Right ventricle myocardium inferior (tissue), 1 donor: ENCODE results near the gene COL27A1. TPM values are rescaled to one million over a fixed set of nuclear protein-coding genes. Genes with fewer than 3 reads are reported as not detected.
A peak's percentile ranks its signal among the peaks of the same experiment; 100 is the strongest.

Source experiments
- ATAC-seq: fragments of 200-7000 bp; cut with Tn5 transposase; one replicate; pipeline ENCODE4 v1.9.1; 2020; ENCODE audit warnings: mild to moderate bottlenecking, moderate library complexity
- DNase-seq: peaks from one replicate; pipeline ENCODE4 v3.0.0; 2021; ENCODE audit errors: missing footprints
- intact Hi-C: fragments of 100-400 bp; cut with DNase I; formaldehyde crosslinking; loops from one replicate; pipeline ENCODE4 v1.11.0; 2022
- total RNA-seq: library from RNA; stranded (reverse); fragmentation: NEBNext Ultra II Directional; extraction: Animal tissue kit (Norgen Biotek cat#: 25700); gene quantifications from one replicate; pipeline ENCODE4 v1.2.1, GENCODE V29; 2021
- donor health status: DM: no; HTN: yes; CAD: no; lungs with severe emphysema.

The COL27A1 gene
- total RNA-seq, 1 donor from 2014 or later = 9.8 TPM

DNA sequence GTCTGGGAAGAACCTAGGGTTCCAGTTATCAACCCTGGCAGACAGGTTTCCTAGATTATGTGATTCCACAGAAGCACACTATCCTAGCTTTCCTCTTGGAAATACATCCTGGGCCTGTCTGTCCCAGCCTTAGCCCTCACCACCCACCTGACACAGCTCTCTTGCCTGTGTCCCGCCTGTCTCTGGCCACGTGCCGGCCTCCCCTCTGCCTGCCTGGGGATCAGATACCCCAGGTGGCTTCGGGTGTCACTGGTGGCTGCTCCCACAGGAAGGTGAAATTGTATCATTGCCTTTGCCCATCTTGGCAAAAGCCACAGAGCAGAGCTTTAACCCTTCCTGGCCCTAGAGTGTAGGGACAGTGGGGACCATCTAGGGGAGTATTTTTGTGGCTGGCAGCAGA is 6.2 kb downstream of the COL27A1 start:
- DNase-seq (no peak), ATAC-seq (no peak)
- intact Hi-C loops = no loop called here

DNA sequence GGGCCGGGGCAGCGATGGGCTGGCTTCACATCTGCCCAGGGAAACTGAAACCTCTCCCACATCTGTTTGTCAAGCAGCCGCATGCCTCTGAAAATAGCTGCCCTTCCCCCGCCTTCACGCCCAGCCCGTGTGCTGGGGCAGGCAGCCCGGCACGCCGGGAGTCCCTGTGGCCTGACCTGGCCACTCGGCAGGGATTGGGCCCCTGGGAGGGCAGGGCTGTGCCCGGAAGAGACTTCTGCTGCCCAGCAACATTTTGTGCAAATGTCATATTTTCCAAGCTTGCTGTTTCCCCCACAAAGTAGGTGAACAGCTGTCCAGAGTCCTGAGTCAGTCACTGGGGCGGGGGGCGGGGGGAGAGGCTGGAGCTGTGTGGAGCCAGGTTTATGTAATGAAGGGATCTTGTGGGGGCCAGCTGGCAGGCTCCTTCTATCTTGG is 8.2 kb downstream of the COL27A1 start:
- peak; percentile 82 for ATAC-seq
- no peak for DNase-seq
- intact Hi-C loops = no loop called here

DNA sequence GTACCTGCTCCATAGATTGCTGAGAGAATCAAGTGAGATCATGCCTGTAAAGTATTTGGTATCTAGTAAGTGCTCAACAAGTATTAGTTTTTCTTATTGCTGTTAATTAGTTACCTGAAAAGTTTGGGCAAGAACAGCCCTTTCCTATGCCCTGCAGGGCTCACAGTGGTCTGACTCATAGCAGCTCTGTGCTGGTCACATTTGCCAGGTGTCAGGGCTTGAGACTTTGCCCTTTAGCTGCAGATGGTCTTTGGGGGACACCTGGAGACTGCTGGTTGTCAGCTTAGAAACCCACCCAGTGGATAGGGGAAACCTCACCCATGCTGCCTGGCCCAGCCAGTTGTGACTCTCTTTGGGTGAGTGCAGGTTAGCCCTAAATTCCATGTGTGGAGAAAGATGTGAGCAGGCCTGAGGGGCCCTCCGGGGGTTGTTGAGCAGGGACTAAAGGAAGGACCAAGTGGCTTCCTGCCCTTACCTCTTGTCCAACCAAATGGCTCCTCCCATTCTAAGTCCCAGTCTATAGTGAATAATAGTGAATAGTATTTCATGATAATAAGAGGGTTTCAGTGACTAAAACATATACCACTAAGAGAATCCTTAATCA is 9.0 kb downstream of the COL27A1 start:
- no peak for ATAC-seq
- no peak for DNase-seq
- intact Hi-C loops = no loop called here

DNA sequence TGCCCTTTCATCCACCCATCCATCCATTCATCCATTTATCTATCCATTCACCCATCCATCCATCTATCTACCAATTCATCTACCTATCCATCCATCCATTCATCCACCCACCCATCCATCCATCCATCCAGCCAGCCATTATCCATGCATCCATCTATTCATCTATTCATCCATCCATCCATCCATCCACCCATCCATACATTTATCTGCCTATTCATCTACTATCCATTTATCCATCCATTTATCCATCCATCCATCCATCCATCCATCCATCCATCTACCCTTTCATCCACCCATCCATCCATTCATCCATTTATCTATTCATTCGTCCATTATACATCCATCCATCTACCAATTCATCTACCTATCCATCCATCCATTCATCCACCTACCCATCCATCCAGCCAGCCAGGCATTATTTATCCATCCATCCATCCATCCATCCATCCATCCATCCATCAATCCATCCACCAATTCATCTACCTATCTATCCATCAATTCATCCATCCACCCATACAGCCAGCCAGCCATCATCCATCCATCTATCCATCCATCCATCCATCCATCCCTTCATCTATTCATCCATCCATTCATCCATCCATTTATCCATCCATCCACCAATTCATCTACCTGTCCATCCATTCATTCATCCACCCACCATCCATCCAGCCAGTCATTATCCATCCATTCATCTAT is 10.2 kb downstream of the COL27A1 start:
- intact Hi-C loops = no loop called here
- no peak for ATAC-seq
- no peak for DNase-seq

DNA sequence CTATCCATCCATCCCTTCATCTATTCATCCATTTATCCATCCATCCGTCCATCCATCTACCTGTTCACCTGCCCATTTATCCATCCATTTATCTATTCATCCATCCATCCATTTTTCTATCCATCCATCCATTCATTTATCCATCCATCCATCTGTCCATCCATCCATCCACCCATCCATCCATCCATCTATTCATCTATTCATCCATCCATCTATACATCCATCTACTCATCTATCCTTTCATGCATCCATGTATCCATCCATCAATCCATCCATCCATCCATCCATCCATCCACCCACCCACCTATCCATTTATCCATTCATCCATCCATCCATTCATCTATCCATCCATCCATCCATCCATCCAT is 10.8 kb downstream of the COL27A1 start:
- intact Hi-C loops = no loop called here
- ATAC-seq = no peak
- no peak for DNase-seq

DNA sequence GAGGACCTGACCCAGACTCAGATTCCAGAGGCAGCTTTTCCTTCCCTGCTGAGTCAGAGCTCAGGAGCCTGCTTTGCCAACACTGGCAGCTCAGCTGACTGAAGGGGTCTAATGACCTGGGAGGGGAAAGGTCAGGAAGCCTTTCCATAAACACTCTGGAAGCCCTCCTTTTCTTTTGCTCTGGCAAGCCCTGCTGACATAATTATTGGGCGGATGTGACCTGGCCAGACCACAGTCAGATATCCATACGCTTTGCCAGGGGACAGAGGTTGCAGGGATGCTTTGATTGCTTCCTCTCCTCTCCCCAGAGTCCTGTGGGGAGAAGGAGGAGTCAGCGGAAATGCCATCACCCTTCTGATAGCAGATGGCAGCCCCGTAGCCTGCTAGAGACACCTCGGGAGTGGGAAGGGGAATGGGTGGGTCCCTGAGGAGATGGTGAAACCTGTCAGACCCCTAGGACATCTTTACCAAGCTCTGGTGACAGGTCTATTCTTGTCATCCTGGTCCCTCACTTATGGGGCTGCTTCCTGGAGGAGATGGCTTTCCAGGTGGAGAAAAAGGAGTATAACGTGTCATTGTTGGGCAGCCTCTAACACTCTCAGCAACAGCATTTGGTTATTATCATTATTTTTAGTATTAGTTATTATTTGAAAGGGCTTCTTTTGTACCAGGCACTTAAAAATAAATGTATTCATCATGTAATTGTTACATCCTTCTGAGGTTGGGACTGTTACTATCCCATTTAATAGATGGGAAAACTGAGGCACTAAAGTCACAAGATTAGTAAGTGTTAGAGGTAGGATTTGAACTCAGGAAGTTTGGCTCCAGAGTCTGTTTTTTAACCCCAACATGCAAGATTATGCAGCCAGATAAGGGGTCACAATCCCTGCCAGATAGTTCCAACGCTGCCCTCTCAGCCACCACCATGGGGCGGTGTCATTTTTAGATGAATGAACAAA is 11.6 kb downstream of the COL27A1 start:
- no peak for ATAC-seq
- intact Hi-C loops = no loop called here
- no peak for DNase-seq

DNA sequence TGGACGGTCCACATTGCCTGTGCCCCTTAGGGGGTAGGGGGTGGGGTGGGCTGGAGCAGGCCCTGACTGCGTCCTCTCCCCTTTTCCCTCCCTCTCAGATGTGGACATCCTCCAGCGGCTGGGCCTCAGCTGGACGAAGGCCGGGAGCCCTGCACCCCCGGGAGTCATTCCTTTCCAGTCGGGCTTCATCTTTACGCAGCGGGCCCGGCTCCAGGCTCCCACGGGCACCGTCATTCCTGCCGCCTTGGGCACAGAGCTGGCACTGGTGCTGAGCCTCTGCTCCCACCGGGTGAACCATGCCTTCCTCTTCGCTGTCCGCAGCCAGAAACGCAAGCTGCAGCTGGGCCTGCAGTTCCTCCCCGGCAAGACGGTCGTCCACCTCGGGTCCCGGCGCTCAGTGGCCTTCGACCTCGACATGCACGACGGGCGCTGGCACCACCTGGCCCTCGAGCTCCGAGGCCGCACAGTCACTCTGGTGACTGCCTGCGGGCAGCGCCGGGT is 12.3 kb downstream of the COL27A1 start:
- no peak for ATAC-seq
- DNase-seq = no peak
- intact Hi-C loops = no loop called here

DNA sequence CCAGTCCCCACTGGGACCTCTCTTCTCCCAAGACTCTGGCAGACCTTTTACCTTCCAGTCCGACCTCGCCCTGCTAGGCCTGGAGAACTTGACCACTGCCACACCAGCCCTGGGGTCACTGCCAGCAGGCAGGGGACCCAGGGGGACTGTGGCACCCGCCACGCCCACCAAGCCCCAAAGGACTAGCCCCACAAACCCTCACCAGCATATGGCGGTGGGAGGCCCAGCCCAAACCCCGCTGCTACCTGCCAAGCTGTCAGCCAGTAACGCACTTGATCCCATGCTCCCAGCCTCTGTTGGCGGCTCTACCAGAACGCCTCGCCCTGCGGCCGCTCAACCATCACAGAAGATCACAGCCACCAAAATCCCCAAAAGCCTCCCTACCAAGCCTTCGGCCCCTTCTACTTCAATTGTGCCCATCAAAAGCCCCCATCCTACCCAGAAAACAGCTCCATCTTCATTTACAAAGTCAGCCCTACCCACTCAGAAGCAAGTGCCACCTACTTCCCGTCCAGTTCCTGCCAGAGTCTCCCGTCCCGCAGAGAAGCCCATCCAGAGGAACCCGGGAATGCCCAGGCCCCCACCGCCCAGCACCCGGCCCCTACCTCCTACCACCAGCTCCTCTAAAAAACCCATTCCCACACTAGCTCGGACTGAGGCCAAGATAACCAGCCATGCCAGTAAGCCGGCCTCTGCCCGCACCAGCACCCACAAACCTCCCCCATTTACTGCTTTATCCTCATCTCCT is 13.1 kb downstream of the COL27A1 start:
- intact Hi-C loops = no loop called here
- no peak for DNase-seq
- no peak for ATAC-seq

DNA sequence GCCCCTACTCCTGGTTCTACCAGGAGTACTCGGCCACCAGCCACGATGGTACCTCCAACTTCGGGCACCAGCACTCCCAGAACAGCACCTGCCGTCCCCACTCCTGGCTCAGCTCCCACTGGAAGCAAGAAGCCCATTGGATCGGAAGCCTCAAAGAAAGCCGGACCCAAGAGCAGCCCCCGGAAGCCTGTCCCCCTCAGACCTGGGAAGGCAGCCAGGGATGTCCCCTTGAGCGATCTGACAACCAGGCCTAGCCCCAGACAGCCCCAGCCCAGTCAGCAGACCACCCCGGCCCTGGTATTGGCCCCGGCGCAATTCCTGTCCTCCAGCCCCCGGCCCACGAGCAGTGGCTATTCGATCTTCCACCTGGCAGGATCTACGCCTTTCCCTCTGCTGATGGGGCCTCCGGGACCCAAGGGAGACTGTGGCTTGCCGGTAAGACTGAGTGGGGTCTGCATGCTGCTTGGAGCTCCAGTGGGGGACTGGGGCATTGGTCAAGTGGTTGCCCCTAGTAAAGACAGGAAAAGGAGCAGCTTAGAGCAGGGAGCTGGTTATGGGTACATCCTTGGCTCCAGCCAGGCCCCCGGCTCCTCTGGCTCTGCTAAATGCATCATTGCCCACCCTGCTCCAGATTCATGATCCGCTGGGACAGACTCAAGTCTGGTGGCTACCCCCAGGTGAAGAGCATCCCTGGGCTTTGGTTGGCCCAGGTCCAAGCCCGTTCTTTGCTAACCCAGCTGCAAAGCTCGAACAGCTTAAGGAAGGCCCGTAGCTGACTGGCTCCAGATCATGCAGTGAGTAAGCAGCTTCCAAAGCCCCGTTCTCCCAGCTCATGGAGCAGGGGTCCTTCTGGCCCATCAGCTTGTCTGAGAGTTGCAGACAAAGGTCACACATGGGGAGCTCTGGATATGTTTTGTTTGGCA is 14.0 kb downstream of the COL27A1 start:
- ATAC-seq = no peak
- DNase-seq = no peak
- intact Hi-C loops = no loop called here

DNA sequence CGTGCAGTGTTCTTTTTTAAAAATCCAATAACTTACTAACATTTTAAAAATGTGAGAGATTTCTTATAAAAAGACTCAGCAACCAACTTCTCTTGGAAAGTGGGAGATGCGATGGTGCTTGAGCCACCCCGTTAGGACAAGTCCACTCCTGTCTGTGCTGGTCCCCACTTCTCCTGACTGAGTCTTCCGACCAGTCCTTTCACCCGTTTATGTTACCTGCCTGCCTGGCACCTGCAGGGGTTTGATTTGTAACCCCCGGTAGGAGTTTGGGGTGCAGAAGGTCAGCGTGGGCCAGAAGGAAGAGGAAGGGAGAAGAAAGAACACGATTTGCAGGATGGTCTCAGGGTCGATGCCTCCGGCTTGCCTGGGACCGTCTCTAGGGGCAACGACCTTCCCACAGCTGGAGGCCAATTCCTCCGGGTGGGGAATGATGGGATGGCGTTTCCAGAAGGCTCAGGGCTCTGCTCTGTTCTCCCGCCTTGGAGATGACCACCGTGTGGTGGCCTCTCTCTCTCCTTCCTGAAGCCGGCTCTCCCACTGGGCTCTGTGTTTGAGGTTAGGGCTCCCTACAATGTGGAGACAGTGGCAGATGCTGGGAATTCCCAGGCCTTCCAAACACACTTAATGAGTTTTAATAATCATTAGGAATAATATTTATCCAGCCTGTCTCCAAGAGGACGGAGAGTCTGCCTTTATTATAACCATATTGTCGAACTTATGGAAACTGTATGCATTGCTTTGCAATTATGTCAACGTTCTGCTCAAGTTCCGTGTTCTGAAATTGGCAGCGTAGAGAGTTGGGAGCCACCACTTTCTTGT is 14.8 kb downstream of the COL27A1 start:
- ATAC-seq = no peak
- DNase-seq = no peak
- intact Hi-C loops = no loop called here

DNA sequence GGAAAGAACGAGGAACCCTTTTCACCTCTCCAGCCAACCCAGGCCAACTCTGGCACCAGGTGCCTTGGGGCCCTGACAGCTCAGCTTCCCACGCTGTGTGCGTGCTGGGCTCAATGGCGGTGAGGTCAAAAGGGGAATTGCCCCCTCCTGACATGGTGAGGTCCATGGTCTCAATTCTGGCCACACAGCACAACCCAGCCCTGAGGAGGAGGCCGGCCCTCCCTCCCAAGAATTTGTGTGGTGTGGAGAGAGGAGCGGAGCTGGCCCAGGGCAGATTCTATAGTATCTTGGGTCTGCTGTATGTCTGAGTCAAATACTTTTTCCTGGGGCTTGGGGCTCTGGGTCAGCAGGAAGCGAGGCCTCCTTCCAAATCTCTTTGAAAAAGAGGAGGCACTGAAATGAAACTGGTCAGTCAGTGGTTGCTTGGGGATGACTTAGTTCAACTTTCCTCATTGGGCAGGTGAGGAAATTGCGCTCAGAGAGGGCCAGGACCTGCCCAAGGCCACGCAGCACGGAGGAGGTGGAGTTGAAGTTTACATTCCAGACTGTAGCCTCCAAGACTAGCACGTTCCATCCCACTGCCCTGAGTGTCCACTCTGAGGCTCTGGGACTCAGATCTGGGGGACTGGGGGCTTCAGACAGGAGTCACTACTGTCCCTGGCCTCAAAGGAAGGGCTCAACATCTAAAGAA is 15.6 kb downstream of the COL27A1 start:
- DNase-seq (no peak), ATAC-seq (no peak)
- intact Hi-C loops = no loop called here

DNA sequence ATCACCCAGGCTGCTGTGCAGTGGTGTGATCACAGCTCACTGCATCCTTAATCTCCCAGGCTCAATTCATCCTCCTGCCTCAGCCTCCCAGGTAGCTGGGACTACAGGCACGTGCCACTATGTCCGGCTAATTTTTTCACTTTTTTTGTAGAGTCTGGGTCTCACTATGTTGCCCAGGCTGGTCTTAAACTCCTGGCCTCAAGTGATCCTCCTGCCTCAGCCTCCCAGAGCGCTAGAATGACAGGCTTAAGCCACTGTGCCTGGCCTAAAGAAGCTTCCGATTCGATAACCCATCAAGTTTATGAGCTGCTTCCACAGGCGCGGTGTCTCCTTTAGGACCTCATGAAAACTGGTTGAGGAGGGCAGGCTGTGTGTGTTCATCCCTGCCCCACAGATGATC is 16.2 kb downstream of the COL27A1 start:
- DNase-seq (no peak), ATAC-seq (no peak)
- intact Hi-C loops = no loop called here

DNA sequence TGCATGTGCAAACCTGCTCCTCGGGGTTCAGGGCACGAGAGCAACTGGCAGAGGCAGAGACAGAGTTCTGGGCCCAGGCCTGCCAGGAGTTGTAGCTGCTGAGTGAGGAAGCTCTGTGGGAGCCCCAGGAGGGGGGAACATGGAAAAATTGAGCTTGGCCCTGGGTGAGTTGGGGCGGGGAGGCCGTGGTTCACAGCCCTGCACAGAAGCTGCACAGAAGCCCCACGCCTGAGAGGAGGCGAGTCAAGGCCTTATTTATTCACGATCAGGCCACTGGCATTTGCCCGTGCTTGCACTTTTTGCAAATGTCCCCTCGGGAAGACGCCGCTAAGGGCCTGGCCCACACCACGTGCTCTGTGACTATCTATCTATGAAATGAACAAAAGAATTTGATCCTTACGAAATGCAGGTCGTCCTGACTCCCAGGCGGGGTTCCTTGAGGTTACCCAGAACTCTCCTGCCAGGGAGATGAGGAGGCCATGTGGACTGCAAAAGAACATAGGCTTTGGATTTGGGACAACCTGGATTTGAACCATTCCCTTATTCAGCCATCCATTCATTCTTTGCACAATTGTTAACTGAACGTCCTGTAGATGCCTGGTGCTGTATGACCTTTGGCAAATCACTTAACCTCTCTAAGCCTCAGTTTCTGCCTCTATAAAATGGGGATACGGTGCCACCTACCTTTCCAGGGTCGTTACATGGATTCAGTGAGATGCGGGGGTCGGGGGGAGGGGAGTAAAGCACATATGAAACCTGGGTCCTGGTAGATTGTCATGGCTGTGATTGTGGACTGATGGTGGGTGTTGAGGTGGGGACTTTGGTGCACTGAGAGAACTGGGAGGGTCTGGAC is 17.9 kb downstream of the COL27A1 start:
- ATAC-seq (peak; percentile 18), DNase-seq (no peak)
- intact Hi-C loops = no loop called here

DNA sequence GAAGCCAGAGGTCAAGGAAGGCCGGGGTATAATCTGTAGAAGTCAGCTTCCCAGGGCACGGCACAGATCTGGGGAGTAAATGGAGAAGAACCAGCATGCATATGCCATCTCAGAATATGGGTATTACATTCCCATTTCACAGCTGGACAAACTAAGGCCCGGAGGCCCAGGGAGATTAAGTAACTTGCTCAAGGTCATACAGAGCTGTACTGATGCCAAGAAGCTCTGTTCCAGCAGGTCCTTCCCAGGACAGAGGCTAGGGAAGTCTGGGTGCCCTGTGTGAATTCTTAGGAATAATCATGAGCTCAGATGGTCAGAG is 19.2 kb downstream of the COL27A1 start:
- intact Hi-C loops = no loop called here
- no peak for ATAC-seq

DNA sequence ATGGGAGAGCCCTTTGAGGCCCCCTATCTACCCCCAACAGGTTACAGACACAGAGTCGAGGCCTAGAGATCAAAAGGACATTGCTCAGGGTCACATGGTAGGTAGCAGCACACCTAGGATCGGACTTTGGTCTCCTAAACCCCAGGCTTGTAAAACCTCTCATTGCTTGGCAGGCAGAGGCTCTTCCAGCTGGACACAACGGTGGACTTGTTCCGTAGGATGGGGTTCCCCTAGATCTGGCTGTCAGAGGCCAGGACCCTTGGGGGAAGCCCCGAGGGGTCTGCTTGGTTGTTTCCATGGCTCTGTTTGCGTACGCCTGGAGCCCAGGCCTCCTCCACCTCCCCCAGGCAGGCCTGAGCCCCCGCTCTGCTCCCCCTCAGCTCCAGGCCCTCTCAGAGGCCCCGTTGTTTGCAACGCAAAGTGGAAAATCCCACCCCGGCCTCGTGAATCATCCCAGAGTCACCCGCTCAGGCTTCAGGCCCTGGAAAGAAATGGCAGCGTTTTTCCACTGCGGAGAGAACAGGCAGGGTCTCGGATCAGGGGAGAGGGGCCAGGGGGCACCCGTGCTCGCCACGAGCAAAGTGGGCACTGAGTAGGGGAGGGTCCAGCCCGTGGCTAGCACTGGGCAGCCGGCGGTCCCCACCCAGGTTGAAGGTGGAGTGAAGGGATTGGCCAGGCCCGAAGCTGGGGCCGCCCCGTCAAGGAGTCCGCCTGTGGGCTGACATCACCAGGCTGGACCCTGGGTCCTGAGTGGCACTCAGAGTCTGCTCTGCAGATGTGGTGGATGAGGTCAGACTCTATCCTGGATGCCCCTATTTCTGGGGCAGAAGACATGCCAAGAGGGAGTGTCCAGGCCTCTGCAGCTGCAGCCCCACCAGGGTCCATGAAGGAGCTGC is 19.8 kb downstream of the COL27A1 start:
- ATAC-seq (peak; percentile 27), DNase-seq (peak; percentile 58)
- intact Hi-C loops = no loop called here

More for the DNA sequence above, 19.2 kb downstream of the COL27A1 start:
- DNase-seq = no peak
